Measurements from ENCODE around the gene MS4A7. TPM values are rescaled to one million over a fixed set of nuclear protein-coding genes. Genes with fewer than 3 reads are reported as not detected.

The MS4A7 gene
- total and polyA plus RNA-seq, 2 donors (not counting 1 experiment from before 2014, with no cell fraction given): not detected

GRCh38 chr11:60393016-60393415 lies 14.7 kb downstream of the MS4A7 start:
- Histone ChIP-seq H3K79me2 (ENCODE audit: control insufficient read depth, insufficient read depth, low read length) (no peaks in the 10 kb centered on the region), H3K4me1 (ENCODE audit: control insufficient read depth, extremely low read depth, insufficient read depth, low read length) (no peaks in the 10 kb centered on the region), H3K9me3 (ENCODE audit: control insufficient read depth, insufficient read depth, low read depth, low read length) (no peaks in the 10 kb centered on the region), H4K20me1 (ENCODE audit: control insufficient read depth, extremely low read depth, insufficient read depth, low read length) (no peaks in the 10 kb centered on the region), H3K4me3 (replicated peaks in 1 of 4; ENCODE audit: control extremely low read depth in 1 of 4, insufficient read depth in 1 of 4, low read depth in 3 of 4, low read length in 4 of 4) (no peak overlapping the region), H3K9ac (ENCODE audit: insufficient read depth, low read length) (no peak overlapping the region), H3K27me3 (ENCODE audit: control insufficient read depth, insufficient read depth, low read length) (no peaks in the 10 kb centered on the region), H3K27ac (ENCODE audit: insufficient read depth, low read length) (no peak overlapping the region), H3K36me3 (ENCODE audit: control insufficient read depth, insufficient read depth, low read length) (no peaks in the 10 kb centered on the region), H2AFZ (ENCODE audit: low read length) (no peak overlapping the region), H3K4me2 (ENCODE audit: extremely low read depth, insufficient read depth, low read length) (no peak overlapping the region)
- no peak for DNase-seq (ENCODE audit: low read depth in 2 of 2)
- TF ChIP-seq CTCF (conservative IDR thresholded peaks at IDR 0.05 in 1 of 2, IDR thresholded peaks at IDR 0.05 in 1 of 2; ENCODE audit: low read depth in 1 of 2, low read length in 2 of 2) (no peak), EZH2 (IDR thresholded peaks at IDR 0.05; ENCODE audit: low read length, missing control alignments) (no peak)

- no peaks in the 10 kb centered on the region for H3K27me3 ChIP-seq (ENCODE audit: control insufficient read depth, insufficient read depth, low read length)
- no peaks in the 10 kb centered on the region for H3K79me2 ChIP-seq (ENCODE audit: control insufficient read depth, insufficient read depth, low read length)
- H3K9me3 ChIP-seq (ENCODE audit: control insufficient read depth, insufficient read depth, low read depth, low read length): no peaks in the 10 kb centered on the region
- H3K27ac ChIP-seq (ENCODE audit: insufficient read depth, low read length): no peak overlapping the region
- H3K4me3 ChIP-seq (replicated peaks in 1 of 4; ENCODE audit: control extremely low read depth in 1 of 4, insufficient read depth in 1 of 4, low read depth in 3 of 4, low read length in 4 of 4): no peak overlapping the region
- H2AFZ ChIP-seq (ENCODE audit: low read length): no peak overlapping the region
- no peak for TF ChIP-seq CTCF (conservative IDR thresholded peaks at IDR 0.05 in 1 of 2, IDR thresholded peaks at IDR 0.05 in 1 of 2; ENCODE audit: low read depth in 1 of 2, low read length in 2 of 2)
- no peak for TF ChIP-seq EZH2 (IDR thresholded peaks at IDR 0.05; ENCODE audit: low read length, missing control alignments)
- H4K20me1 ChIP-seq (ENCODE audit: control insufficient read depth, extremely low read depth, insufficient read depth, low read length): no peaks in the 10 kb centered on the region
- H3K4me2 ChIP-seq (ENCODE audit: extremely low read depth, insufficient read depth, low read length): no peak overlapping the region
- H3K9ac ChIP-seq (ENCODE audit: insufficient read depth, low read length): no peak overlapping the region
- no peaks in the 10 kb centered on the region for H3K4me1 ChIP-seq (ENCODE audit: control insufficient read depth, extremely low read depth, insufficient read depth, low read length)
- H3K36me3 ChIP-seq (ENCODE audit: control insufficient read depth, insufficient read depth, low read length): no peaks in the 10 kb centered on the region
- no peak for DNase-seq (ENCODE audit: low read depth in 2 of 2)
Measured at GRCh38 chr11:60394666-60395380, 16.5 kb downstream of the MS4A7 start.

GRCh38 chr11:60396382-60396781 lies 18.1 kb downstream of the MS4A7 start, which contains the start of gene MS4A14:
TSS of gene MS4A14 (plus strand) at chr11:60396459. CDS start at chr11:60396579, 120 bp downstream.
- Histone ChIP-seq H3K9ac (ENCODE audit: insufficient read depth, low read length) (no peak within 1 kb of the TSS), H4K20me1 (ENCODE audit: control insufficient read depth, extremely low read depth, insufficient read depth, low read length) (no peaks in the 10 kb centered on the region), H3K36me3 (ENCODE audit: control insufficient read depth, insufficient read depth, low read length) (no peaks in the 10 kb centered on the region), H3K27me3 (ENCODE audit: control insufficient read depth, insufficient read depth, low read length) (no peaks in the 10 kb centered on the region), H2AFZ (ENCODE audit: low read length) (no peak within 1 kb of the TSS), H3K4me1 (ENCODE audit: control insufficient read depth, extremely low read depth, insufficient read depth, low read length) (no peaks in the 10 kb centered on the region), H3K9me3 (ENCODE audit: control insufficient read depth, insufficient read depth, low read depth, low read length) (no peaks in the 10 kb centered on the region), H3K79me2 (ENCODE audit: control insufficient read depth, insufficient read depth, low read length) (no peaks in the 10 kb centered on the region), H3K27ac (ENCODE audit: insufficient read depth, low read length) (no peak within 1 kb of the TSS), H3K4me3 (replicated peaks in 1 of 4; ENCODE audit: control extremely low read depth in 1 of 4, insufficient read depth in 1 of 4, low read depth in 3 of 4, low read length in 4 of 4) (no peak within 1 kb of the TSS), H3K4me2 (ENCODE audit: extremely low read depth, insufficient read depth, low read length) (no peak within 1 kb of the TSS)
- no peak for TF ChIP-seq EZH2 (IDR thresholded peaks at IDR 0.05; ENCODE audit: low read length, missing control alignments)
- TF ChIP-seq CTCF (conservative IDR thresholded peaks at IDR 0.05 in 1 of 2, IDR thresholded peaks at IDR 0.05 in 1 of 2; ENCODE audit: low read depth in 1 of 2, low read length in 2 of 2): no peak
- DNase-seq (ENCODE audit: low read depth in 2 of 2): no peak
